Breast epithelium (tissue), 3 donors: ENCODE data around the gene PDCD1.

Source experiments
- CTCF ChIP-seq, 3 donors: fragments of 450-650 bp; IDR thresholded peaks; one replicate each; pipeline ENCODE4 v1.5.1; 2016 to 2017; ENCODE audit warnings: antibody characterized with exemption in 3 of 3, mild to moderate bottlenecking in 3 of 3, moderate library complexity in 3 of 3
- POLR2A ChIP-seq: fragments of 450-650 bp; IDR thresholded peaks from one replicate; pipeline ENCODE4 v1.6.1; 2016; ENCODE audit warnings: antibody characterized with exemption, mild to moderate bottlenecking, moderate library complexity

- TF ChIP-seq CTCF (IDR thresholded peaks at IDR 0.05) (no peak), POLR2A (no peak)
Observed at GRCh38 chr2:241804326-241805229, 54.1 kb downstream of the PDCD1 start.
